CD4-positive, alpha-beta T cell treated with Interleukin-4 for 1 hour (primary cell): ENCODE results near the gene JARID2.

Source experiments
- DNase-seq, 2 donors: peaks; one replicate each; pipeline ENCODE4 v3.0.0-alpha.2; 2020 to 2022

The JARID2 gene

GRCh38 chr6:15384901-15385300 lies 139.0 kb downstream of the JARID2 start:
- DNase-seq: no peak

DNA sequence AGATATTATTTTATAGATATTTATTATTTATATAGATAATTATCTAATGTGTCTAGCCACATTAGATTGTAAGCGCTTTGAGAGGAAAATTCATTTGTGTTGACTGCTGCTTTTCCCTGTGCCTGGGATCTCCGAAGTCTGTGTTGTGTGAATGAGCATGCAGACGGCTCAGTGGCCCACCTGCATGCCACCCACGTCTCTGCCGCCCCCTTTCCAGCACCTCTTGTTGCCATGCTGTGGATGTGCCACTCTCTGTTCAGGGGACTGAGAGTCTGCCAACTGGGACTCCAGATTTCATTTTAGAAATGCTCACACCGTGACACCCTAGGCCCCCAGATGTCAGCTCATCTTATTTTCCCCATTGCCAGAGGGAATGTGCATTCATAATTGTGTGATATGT lies 139.7 kb downstream of the JARID2 start:
- no peak for DNase-seq

DNA sequence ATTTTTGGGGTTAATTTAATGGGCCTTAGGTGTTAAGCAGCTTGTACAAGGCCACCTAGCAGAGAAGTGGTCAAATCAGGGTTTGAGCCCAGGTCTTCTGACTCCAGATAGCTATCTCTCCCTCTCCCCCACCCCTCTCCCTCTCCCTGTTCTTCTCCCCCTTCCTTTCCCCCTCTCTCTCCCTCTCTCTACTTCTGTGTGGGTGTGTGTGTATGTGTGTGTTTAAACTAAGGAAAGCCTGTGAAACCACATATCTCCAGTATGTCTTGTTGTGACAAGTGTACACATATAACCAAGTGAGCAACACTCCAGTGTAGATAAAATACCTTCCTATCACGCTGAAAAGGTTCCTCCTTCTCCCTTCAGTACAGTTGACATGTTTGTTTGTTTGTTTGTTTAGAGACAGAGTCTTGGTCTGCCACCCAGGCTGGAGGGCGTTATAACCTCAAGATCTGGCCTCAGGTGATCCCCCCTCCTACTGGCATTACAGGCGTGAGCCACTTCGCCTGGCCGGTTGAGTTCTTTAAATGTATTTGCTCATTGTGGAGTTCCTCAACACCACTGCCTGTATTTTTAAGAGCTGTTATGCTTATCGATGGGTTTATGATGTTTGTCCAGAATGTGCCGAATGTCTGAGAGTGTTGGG lies 140.4 kb downstream of the JARID2 start:
- no peak for DNase-seq

DNA sequence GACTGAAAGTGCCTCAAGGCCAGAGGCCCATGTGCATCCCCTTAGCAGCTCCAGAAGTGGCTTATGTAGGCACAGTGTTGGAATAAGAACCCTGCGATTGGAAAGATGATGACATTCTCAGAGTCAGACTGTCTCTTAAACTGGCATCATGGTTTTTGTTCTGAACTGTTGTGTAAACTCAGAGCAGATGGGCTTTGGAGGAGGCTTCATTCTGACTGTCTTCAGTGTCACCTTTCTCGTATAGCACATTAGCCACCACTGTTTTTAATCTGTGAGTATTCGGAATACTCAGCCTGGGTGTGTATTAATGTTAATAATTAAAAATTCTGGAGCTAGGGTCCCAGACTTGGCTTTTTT lies 140.9 kb downstream of the JARID2 start:
- DNase-seq: no peak

DNA sequence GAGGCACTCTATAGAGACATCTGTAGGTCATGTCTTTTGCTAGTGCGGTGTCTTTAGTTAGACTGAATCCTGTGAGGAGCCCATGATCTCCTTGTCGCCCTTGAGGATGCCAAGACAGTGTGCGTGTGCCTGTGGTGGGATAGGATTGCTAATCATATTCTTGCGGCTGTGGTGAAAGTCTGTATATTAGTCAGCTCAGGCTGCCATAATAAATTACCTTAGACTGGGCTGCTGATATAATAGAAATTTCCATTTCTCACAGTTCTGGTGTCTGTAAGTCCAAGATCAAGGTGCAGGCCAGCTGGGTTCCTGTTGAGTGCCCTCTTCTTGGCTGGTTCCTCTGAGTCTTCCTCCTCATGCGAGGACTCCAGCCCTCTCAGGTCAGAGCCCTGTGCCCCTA lies 141.2 kb downstream of the JARID2 start:
- DNase-seq: no peak

GRCh38 chr6:15389084-15389764 lies 143.4 kb downstream of the JARID2 start:
- DNase-seq: no peak

DNA sequence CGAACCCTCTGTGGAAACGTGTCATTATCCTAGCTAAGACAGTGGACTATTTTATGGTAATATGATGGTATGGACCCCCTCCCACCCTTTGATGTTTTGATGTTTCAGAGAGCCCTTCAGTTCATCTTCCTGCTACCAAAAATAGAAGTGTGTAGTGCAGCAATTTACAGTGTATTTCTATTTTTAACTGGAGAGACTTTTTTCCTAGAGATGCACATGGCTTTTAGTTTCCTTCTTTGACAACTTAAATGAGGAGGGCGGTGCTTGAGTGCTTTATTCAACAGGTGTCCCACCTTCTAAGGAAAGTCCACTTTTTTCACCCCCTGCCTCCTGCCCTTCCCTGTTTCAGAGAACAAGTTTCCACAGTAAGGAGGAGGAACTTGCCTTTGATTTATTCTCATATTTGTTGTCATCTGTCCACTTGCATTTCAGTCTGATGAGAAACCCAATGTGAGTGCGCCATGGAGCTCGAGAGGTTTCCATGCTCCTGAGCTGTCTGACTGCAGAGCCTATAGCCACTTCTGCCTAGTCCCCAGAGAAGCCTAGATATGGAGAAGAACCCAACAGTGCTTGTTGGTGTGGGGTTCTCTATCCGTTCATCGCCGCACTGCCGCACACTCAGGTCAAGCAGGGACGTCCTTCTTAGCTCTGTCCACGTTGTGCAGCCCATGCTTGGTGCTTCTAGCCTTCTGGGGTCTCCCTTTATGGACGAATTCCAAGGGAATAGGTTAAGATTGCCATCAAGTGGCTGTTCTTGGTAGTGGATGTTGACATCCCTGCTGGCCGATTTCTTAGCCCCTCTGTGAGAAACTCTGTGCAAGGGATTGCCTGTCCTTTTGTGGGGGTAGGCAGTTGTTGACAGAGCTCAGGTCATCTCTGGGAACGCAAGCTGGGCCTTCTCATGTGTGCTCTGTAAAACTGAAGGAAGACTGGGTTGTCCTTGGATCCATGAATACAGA lies 144.2 kb downstream of the JARID2 start:
- DNase-seq: peak; percentile 26 to 30

DNA sequence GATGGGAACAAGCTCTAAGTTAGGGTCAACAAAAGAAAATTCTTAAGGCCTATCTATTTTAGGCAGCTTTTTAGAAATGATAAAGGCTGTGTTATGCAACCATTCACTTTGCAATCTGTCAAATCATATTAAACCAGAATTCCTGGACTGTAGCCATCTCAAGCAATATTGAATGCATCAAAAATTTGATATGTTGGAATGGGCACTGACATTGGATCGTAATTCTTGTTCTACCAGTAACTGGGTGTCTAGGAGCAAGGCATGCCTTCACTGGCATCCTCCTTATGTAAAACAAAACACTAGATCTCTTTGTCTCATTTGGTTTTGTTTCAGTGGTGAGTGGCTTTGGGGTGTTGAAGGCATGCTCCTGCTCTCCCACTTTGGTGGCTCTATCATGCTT lies 145.6 kb downstream of the JARID2 start:
- no peak for DNase-seq

DNA sequence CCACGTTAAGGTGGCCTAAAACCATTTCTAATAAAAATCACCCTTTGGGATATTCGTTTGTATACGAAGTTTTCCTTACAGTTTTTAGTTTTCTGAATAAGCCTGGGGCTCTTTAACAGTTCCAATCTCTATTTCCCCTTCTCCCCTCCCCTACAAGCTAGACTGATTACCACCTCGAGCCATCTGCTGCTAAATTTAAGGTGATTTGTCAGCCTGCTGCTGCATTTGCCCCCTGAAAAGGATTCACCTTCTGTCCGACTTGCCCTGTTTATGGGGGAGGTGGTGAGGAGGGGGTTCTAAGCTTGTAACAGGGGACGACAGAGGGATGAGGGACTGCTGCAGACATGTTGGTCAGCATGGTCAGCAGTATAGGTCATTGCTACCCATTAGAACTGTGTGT lies 146.3 kb downstream of the JARID2 start:
- DNase-seq: no peak

DNA sequence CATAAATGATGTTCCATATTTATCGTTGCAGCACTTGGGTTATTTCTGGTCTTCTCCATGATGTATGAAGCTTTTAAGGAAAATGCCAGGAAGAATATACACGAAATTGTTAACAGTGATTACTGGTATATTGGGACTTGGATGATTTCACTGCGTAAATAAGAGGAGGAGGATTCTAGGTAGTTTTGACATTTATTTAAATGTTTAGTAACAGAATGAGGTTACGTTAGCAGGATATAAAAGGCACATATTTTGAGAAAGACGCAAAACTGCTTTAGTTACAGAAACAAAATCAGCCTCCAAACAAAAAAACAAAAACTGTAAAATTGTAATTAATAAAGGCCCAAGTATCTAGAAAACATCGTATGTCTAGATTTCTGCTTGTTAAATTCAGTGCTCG lies 147.7 kb downstream of the JARID2 start:
- DNase-seq: no peak

DNA sequence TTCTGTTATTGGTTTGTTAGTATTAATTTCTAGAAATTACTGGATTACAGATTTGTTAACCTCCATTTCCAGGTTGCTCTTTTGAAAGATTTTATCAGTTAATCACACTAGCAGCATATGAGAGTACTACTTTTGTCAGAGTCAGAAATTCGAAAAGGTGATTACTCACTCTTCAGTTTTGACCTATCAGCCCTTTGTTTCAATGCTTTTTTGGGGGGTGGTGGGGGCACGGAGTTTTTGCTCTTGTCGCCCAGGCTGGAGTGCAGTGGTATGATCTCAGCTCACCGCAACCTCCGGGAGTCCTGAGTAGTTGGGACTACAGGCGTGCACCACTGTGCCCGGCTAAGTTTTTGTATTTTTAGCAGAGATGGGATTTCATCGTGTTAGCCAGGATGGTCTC lies 149.2 kb downstream of the JARID2 start:
- DNase-seq: no peak

- DNase-seq: no peak
These were observed 150.9 kb downstream of the JARID2 start for GRCh38 chr6:15396808-15397207.

DNA sequence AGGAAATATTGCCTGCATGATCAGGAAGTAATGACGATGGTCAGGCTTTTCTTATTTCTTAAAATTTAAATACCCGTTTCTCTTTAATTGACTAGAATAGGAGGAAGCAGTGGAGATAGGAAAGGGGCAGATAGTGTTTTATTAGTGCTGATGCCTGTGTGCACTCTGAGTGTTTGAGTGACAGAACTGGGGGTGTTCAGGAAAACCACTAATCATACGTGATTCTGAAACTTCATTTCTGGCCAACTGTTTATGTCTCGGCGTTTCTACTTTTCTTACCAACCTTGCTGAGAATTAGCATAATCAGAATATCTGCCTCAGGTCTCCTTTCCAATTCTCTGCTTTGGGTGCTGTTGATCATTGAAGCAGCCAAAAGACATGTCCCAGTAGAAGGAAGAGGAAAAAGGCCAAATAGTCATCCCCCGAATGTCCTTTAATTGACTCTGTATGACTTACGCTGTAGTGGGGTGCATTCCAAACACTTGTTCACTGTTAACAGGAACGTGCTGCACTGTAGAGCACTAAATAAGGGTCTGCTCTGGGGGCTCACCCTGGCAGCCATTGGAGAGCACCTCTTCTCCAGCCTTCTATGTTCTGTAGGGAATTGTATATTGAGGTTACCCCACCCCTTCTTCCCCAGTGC lies 152.9 kb downstream of the JARID2 start:
- DNase-seq: no peak

GRCh38 chr6:15399641-15400470 lies 154.0 kb downstream of the JARID2 start:
- no peak for DNase-seq

- DNase-seq: peak in 1 of 2 donors; percentile 39
These were observed 154.7 kb downstream of the JARID2 start for GRCh38 chr6:15400572-15401004.

DNA sequence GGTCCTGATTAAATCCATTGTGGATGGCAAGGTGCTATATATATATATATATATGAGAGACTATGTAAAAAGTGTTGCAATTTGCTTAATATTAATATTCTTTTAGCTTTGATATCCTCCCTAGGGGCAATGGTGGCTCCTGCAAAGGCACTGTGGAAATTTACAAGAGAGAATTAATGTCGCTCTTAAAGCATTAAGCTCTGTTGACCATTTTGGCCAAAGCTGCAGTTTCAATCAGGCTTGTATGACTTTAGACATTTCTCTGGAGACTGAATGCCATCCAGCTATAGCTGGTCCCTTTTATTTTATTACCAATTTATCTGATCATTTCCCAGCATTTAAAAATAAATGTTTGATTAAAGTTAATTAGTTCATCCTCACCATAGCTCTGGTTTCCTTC lies 155.3 kb downstream of the JARID2 start:
- no peak for DNase-seq

DNA sequence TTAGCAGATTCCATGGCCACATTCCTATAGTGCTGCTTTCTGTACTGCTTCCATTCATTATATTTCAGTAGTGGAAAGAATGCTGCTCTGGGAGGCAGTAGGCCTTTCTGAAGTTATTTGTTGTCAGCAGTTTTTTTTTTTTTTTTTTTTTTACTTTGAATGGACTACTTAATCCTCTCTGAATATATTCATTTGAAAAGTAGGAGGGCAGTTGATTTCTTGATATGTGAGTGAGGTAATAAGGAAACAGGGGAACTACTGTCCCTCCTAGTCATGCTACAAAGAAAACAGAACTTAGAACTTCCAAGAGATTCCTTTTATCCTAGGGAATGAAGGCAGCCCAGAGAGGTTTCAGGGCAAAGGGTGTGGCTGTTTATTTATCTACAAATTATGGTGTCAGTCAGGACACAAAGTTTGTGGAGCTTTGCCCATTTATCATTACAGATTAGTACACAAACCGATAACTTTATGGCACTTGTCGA lies 155.9 kb downstream of the JARID2 start:
- DNase-seq: no peak

- DNase-seq: no peak
These were observed 156.7 kb downstream of the JARID2 start for GRCh38 chr6:15402406-15403045.

DNA sequence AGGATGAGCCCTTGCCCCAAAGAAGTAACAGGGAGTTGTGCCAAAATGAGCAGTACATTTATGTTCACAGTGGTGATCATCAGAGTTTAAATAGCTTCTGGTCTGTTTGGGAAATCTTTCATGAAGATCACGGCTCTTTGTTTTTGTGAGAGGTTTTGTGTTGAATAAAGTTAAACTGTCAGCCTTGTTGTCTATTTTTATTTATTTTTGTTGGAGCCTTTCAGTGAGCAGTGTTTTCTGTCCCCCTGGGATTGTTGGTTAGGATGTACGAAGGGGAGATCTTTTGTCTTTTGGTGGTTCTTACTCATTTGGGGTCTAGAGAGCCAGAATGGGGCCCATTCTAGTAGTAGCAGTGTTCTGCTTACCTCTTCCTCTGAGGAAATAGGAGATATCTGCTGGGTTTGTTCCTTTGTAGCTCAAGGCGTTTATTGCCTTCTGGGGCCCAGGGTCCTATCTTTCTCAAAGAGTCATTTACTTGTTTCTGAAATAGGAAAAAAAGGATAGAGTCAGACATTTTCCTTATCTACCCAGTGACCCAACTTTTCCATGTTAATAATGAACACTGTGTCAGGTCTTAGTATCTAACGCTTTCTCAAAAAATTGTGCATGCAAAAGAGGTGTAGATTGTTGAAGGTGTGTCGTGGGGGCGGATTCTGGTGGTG lies 157.4 kb downstream of the JARID2 start:
- no peak for DNase-seq

DNA sequence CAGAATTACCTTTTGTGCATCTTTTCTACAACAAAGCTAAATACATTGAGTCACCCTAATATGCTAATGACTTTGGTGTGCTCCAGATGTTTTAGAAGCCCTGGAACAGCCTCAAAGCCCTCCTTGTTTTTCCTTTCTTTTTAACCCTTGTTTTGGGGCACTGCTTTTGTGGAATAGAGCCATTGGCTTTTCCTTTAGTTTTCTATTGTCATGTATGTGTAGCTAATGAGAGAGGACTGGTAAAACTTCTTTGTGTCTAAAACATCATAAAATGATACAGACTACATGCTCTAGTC lies 158.8 kb downstream of the JARID2 start:
- no peak for DNase-seq
